HFF-Myc (cell line): ENCODE data around the gene LSM11.

Source experiments
- DNase-seq: peaks from one replicate; pipeline ENCODE4 v3.0.0-alpha.2; 2011; ENCODE audit warnings: low read depth; ENCODE audit errors: extremely low read depth
- H3K4me3 ChIP-seq: replicated peaks from 2 replicates; pipeline ENCODE4 v1.5.1; 2011; ENCODE audit warnings: low read depth, mild to moderate bottlenecking, control low read depth, low read length
- CTCF ChIP-seq: IDR thresholded peaks from 2 replicates; pipeline ENCODE4 v1.5.1; 2012; ENCODE audit warnings: mild to moderate bottlenecking, low read depth, low read length, control low read depth; ENCODE audit errors: missing control alignments

Gene LSM11

DNA sequence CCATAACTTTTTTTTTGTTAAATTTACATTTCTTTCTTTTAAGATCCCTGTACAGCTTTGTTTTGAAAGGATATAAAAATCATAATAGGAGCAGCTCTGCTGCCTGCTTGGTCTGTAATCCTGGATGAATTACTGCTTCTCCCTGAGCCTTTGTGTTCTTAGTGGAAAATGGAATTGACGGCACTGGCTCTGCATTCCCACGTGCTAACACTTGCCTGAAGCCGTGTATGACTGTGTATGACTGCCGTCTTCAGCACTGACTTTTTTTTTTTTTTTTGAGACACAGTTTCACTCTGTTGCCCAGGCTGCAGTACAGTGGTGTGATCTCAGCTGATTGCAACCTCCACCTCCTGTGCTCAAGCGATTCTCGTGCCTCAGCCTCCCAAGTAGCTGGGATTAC, 7.5 kb upstream of the LSM11 start:
- no peak for TF ChIP-seq CTCF
- no peak for DNase-seq
- no peak overlapping the region for H3K4me3 ChIP-seq

- DNase-seq = no peak
- no peak for TF ChIP-seq CTCF
These were observed 3.9 kb upstream of the LSM11 start for GRCh38 chr5:157739388-157740228.

GRCh38 chr5:157740229-157740610, 3.3 kb upstream of the LSM11 start:
- no peak overlapping the region for H3K4me3 ChIP-seq
- no peak for DNase-seq
- peak; percentile 55 for TF ChIP-seq CTCF

More at GRCh38 chr5:157739388-157740228, 3.9 kb upstream of the LSM11 start:
- H3K4me3 ChIP-seq = no peak overlapping the region

DNA sequence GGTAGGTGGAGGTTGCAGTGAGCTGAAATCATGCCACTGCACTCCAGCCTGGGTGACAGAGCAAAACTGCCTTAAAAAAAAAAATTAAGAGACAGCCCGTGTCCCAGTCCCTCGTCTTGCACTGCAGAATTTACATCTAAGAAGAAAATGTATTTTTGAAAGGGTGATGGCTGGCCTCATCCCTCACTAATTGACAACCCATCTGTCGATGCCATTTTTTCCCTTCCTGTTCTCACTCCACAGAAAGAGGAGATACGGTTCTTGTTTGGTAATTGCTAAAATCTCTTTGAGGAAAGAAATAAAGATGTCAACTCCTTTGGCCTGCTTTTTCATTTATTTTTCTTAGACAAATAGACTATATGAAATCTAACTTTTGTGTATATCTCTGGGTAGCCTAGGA, 2.4 kb upstream of the LSM11 start:
- no peak for DNase-seq
- no peak overlapping the region for H3K4me3 ChIP-seq
- TF ChIP-seq CTCF = no peak

DNA sequence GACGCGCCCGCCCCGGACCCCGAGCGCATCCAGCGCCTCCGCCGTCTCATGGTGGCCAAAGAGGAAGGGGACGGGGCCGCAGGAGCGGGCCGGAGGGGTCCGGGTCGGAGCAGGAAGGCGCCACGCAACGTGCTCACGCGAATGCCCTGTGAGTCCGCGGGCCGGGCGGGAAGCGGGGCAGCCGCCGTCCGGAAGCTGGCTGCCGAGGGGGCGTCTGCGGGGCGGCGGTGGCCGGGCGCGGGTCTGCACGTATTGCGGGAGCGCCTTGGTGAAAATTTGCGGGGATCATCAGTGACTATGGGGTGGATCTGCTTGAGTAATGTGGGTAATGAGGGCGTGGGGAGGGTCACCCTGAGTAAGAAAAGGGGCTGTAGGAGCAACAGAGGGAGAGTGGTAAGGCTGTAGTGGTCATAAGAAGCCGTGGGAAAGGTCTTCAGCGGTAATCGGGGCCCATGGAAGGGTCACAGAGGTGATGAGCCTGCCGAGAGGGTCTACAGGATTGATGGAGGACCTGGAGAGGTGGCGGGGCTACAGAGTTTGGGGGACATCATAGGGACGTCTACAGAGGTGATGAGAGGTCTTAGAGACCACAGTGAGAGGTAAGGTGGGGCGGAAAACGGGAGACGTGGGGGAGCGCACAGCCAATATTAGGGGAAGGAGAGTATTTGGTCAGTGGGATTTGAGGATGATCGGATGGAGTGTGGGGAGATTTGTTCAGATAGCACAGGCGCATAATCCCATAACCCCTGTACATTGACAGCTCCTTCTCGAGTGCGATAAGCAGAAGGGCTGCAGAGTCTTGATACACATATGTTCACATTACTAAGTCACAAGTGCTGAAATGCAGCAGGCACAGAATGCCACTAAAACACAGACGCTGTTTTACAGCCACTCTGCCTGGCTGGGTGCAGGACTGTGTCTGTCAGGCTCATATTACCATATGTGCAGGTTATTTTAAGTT, 819 bp downstream of the LSM11 start:
- TF ChIP-seq CTCF = no peak
- peak overlapping the region; percentile 76 for H3K4me3 ChIP-seq
- no peak for DNase-seq

GRCh38 chr5:157745041-157745456, 1.5 kb downstream of the LSM11 start:
- no peak for TF ChIP-seq CTCF
- H3K4me3 ChIP-seq = peak overlapping the region; percentile 76
- no peak for DNase-seq
